CMK (cell line): Measurements from ENCODE around the gene OR4K2.
"Not testable (repeated sequence)": the region's sequence is repeated elsewhere in the genome, so short reads cannot be mapped to it uniquely, and the experiment has no call there.

ENCODE experiments used
- DNase-seq: peaks from one replicate; pipeline ENCODE4 v3.0.0-alpha.2; 2010; ENCODE audit warnings: low read depth

The OR4K2 gene, protein sequence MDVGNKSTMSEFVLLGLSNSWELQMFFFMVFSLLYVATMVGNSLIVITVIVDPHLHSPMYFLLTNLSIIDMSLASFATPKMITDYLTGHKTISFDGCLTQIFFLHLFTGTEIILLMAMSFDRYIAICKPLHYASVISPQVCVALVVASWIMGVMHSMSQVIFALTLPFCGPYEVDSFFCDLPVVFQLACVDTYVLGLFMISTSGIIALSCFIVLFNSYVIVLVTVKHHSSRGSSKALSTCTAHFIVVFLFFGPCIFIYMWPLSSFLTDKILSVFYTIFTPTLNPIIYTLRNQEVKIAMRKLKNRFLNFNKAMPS

DNA sequence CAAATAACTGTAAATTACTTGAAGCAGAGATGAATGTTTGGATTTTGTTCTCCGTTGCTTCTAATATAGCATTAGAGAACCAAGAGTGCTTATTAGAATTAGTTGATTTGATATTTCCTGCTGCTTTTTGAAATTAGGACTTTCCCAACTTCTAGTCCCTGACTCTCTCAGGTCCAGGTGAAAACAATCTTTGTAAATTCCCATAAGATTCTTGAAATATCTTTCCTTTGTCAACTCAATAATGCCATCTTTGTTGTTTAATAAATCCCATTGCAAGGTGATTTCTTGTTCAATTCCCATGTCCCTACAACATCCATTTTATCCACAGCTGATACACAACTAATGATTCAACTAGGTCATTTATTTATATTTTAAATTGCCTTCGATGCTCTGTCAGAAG lies at the start of gene OR4K2:
Gene OR4K2, plus strand, starts transcription at position 301 of the 400 bp plus-strand sequence. CDS start 1,126 bp downstream, outside the sequence.
- no peak for DNase-seq

GRCh38 chr14:19827626-19828244 lies 47.2 kb upstream of the OR4K2 start:
- DNase-seq: not testable (repeated sequence)

DNA sequence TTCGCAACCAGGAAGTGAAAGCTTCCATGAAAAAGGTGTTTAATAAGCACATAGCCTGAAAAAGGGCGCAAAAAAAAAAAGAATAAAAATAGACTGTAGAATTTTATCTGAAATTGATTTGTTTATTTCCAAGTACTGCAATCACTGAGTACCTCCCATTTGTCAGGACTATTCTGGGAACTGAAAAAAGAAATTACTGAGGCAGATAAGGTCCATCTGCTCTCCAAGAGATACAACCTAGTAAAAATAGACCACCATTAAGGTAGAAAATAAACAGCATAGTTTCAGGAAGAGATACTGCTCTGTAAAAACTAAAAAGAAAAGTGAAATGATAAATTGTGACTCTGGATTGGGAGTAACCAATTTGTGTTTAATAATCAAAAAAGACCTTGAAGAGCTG lies 46.6 kb upstream of the OR4K2 start:
- DNase-seq: no peak

DNA sequence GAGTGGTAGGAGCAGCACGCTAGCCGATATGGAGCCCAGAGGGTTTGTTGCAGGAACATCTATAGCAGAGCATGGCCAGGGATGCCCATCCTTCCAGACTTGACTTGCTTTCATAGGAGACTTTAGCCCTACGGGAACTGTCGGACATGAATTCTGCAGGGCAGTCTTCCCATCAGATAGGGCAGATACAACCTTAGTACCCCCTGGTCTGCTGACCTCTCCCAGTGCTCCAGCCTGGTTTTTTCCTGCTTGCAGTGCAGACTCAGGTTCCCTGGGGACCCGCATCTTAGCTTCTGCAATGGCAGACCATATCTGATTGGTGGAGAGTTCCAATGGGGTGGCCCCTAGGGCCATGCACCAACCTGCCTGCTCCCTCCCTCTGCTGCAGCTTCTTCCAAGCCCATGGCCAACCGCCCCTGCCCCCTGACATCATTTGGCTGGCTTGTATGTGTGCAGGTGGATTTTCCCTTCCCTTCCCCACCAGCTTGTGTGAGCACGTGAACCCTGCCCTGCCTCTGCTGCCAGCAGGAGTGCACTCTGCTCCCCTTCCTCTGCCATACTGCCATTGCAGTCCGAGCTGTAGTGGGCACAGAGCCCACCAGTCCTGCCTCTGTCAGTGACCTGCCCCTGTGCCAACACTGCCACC lies 40.6 kb upstream of the OR4K2 start:
- not testable (repeated sequence) for DNase-seq

GRCh38 chr14:19838433-19838832 lies 36.5 kb upstream of the OR4K2 start:
- no peak for DNase-seq

GRCh38 chr14:19851365-19851764 lies 23.6 kb upstream of the OR4K2 start:
- no peak for DNase-seq

- not testable (repeated sequence) for DNase-seq
These were observed 8.8 kb upstream of the OR4K2 start for GRCh38 chr14:19866061-19866669.

- no peak for DNase-seq
These were observed 1.8 kb upstream of the OR4K2 start for GRCh38 chr14:19873178-19873577.

GRCh38 chr14:19878029-19878642 lies 3.2 kb downstream of the OR4K2 start:
- no peak for DNase-seq

DNA sequence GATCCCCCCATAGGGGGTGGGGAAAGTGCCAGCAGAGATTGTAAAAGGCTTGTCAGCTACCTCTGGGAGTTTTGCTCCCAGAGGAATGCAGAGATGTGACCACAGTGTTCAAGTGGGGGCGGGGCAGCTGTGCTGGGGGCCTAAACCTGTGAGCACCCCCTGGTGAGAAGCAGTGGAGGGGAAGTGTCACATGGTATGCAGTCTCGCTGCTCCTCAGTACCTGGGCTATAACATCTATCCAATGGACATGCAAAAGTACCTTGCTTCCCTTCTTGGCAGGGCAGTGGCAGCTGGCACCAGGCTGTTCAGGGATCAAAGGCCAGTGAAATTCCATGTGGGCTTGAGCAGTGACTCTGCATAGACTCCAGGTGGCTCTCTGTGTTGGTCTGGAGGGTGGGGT lies 20.3 kb downstream of the OR4K2 start:
- no peak for DNase-seq

GRCh38 chr14:19900999-19901398 lies 26.1 kb downstream of the OR4K2 start:
- no peak for DNase-seq

- DNase-seq: no peak
These were observed 27.5 kb downstream of the OR4K2 start for GRCh38 chr14:19902409-19902808.

- no peak for DNase-seq
These were observed 31.7 kb downstream of the OR4K2 start for GRCh38 chr14:19906665-19907064.

GRCh38 chr14:19911114-19911513 lies 36.2 kb downstream of the OR4K2 start:
- no peak for DNase-seq

DNA sequence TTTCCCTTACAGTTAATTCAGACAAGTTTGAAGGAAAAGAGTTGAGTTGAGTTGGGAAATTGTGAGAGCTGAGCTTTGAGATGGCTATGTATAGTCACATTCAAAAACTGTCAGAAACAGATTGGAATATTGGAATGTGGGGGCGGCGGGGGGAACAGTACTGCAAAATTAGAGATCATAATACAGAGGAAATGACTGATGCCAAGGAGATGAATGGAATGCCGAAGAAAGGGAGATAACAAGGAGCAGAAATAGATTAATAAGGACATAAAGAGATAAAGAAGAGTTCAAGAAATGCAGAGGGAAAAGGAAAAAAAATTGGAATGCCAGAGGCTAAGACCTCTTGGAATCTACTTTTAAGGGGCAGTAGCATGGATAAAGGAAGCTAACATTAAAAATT lies 42.3 kb downstream of the OR4K2 start:
- no peak for DNase-seq

GRCh38 chr14:19917955-19918518 lies 43.1 kb downstream of the OR4K2 start:
- no peak for DNase-seq

DNA sequence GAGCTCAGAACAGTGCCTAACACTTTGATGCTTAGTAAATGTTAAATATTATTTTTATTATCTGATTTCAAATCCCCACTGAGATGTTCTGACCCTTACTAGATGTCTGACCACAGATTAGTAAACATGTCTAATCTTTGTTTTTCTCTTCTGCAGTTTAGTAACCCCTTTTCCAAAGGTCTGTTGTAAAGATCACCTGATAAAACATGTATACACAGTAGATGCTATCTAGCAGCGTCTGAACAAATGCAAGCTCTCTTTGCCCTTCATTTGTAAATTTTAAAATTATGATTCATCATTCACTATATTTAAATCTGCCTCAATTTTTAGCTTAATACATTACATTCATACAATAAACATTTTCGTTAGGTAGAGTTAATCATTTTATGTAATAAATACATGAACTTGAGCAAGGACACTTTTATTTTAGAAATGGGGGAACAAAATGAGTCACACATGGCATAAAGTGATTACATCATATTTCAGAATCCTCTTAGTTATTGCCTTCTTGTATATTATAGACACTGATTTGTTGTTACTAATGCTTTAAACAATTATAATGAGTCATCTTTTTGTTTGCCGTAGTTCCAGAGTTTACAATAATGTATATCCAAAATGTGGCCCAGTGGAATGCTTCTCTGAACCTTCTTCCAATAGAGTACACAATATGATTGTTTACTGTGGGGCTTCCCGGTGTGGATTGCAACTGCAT lies 43.8 kb downstream of the OR4K2 start:
- DNase-seq: no peak

DNA sequence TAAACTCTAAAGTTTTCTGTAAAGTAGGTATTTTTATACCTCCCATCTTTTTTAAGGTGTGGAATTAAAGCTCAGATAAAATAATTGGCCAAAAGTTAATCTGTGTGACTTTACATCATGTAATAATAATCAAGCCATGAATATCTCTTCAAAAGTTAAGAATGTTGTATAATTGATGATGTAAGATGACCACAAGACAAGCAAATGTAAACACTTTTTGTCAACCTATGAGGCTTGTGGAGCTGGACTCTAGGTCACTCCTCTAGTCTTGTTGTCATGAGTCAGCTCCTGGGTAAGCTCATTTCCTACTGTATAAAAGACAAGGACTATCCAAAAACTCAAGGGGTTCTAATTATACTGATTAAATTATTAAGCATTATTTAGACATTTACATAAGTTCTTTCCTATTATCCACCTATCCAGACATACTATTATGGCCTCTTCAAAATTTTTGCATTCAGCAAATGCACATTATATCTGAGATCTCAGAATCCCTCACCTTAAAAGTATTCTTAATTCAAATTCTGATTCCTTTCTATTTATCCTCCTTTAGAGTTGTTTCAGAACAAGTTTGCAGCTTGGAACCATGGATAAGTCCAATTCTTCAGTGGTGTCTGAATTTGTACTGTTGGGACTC lies 45.2 kb downstream of the OR4K2 start, which contains the start of gene OR4K5:
Gene OR4K5, plus strand, starts transcription at position 587 of the 637 bp plus-strand sequence. Its CDS starts 0 bp downstream, at position 587.
- DNase-seq: no peak

DNA sequence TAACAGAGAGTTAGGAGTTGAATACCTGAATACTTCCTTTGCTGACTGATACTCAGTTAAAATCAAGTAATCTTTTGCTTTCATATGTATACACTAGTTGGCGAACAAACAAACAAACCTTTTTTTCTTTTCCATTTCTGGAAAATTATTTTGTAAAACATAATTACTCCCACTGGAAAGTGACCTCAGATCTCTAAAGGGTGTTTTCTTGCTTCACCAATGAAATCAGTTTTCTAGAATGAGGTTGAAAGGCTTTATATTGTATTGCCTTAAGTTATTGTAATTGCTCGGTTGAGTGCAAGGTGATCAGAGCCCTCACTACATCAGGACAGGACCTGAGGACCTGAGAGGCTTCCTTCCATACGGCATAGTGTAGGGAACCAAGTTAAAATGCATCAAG lies 55.7 kb downstream of the OR4K2 start, which contains the start of gene OR4K1:
Gene OR4K1, plus strand, starts transcription at position 301 of the 400 bp plus-strand sequence. CDS start 4,750 bp downstream, outside the sequence.
- DNase-seq: no peak
